GM12801 (cell line): ENCODE data around the gene CUBN.

ENCODE experiments used
- TF ChIP-seq, protein P1 (sequence below): IDR thresholded peaks from one replicate; pipeline ENCODE4 v1.5.1; 2011; ENCODE audit warnings: control low read depth; ENCODE audit not compliant: insufficient read length; ENCODE audit errors: extremely low read depth

Gene CUBN

DNA sequence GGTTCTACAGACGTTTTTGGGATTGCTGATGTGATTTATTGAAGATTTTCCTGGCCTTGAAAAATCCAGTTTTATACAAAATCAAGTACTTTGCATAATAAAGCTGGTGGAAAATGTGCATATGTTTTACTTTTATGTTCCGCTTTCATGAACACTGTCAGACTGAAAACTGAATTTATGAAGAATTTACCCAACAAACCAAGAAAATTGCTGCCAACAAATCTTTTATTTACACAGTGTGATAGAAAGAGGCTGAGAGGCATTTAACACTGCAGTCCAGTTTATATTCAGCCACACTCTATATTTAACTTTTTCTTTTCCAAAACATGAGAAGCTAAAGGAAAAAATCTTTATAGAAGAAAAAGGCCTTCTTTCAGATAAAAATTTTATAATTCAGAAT is 277.0 kb downstream of the CUBN start:
- TF ChIP-seq, protein P1, sequence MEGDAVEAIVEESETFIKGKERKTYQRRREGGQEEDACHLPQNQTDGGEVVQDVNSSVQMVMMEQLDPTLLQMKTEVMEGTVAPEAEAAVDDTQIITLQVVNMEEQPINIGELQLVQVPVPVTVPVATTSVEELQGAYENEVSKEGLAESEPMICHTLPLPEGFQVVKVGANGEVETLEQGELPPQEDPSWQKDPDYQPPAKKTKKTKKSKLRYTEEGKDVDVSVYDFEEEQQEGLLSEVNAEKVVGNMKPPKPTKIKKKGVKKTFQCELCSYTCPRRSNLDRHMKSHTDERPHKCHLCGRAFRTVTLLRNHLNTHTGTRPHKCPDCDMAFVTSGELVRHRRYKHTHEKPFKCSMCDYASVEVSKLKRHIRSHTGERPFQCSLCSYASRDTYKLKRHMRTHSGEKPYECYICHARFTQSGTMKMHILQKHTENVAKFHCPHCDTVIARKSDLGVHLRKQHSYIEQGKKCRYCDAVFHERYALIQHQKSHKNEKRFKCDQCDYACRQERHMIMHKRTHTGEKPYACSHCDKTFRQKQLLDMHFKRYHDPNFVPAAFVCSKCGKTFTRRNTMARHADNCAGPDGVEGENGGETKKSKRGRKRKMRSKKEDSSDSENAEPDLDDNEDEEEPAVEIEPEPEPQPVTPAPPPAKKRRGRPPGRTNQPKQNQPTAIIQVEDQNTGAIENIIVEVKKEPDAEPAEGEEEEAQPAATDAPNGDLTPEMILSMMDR, result no peak

DNA sequence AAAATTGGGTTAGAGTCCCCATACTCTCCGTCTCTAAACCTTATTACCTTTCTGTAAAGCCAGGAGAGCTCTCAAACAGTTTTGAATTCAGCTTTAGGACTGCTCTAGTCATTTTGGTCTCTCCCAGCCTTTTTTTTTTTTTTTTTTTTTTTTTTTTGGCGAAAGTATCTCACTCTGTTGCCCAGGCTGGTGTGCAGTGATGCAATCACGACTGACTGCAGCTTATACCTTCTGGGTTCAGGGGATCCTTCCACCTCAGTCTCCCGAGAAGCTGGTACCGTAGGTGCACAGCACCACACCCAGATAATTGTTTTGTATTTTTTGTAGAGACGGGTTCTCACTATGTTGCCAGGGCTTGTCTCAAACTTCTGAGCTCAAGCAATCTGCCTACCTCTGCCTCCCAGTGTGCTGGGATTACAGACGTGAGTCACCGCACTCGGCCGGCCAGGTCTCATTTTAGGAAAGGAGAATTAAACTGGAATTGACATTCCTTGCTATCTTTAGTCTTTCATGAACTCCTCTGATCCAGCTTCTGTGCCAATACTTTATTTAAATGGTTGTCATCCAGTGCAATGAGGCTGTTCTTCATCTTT is 281.0 kb downstream of the CUBN start:
- TF ChIP-seq, protein P1, result no peak

- TF ChIP-seq, protein P1, result no peak
Measured at GRCh38 chr10:16847644-16848043, 282.0 kb downstream of the CUBN start.

DNA sequence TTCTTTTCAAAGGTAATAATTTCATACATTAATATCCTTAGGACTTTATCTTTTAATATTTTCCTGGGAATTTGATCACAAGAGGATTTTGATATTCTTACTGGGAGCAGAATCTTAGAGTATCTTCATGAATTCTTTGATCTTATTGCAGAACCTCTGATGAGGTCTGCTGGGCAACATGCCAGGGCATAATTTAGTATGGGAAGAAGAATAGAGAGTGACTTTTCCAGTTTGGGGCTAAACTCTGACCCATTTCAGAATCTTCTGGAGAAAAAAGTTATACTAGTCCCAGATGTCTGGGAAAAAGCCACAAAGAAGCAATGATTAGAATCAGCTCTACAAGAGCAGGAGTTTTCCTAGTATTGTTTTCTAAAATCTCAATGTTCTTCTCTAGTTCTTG is 284.4 kb downstream of the CUBN start:
- TF ChIP-seq, protein P1, result no peak

DNA sequence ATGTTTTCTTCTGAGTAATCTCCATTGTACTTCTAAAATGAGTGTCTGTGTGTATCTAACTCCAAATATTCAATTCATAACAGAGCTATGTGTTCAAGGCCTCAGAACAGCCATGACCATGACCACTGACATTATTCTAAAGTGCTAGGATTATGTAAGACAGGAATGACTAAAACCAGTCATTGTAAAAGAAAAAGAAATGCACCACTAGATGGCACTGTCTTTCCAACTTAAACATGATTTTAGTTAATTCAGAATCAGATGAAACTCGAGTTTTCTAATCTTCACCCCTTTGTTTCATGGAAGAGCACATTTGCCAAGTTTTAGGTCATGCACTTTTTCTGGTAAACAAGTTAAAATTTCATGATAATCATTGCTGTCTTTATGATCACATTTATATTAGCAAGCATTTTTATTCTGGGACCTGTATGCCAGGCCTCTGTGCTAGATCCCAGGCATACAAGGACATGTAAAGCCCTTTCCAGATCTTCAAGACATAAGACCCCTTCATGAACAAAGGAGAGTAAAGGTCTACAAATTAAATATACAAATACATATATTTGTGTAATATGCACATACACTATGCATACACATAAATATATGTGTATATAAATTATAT is 286.2 kb downstream of the CUBN start:
- TF ChIP-seq, protein P1, result no peak

GRCh38 chr10:16835228-16835627 is 294.4 kb downstream of the CUBN start:
- TF ChIP-seq, protein P1, result no peak

DNA sequence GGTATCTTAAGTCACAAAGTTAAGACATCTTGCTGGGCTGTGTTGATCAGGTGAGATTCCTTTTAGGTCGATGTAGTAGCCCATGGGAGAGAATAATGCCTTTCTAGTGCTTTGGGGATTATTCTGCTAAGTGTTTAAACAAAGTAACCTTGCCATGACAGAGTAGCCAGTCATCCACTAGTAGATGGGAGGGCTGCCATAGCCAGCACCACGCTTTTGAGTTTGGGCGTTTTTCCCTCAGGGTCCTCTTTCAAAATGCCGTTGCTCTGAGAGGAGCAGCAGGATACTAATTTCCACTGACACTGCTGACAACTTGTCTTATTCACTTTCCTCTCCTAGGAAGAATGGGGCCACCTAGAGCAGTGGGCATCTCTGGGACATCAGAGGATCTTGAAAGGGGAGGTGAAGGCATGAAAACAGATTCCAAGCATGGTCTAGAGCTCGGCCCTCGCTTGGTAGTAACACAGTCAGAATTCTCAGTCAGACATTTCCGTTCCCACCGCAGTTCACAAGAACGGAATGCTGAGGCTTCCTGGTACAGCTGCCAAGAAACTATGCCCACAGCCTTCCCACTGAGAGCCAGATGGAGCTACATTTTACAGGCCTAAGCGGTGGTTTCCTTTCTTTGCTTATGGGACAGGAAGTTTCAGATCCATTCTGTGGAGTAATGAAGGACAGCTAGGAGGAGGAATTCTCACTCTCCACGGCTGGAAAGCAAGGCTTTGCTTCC is 297.1 kb downstream of the CUBN start:
- TF ChIP-seq, protein P1, result no peak
